LHCN-M2 (cell line): ENCODE data around the gene TEX52. TPM values are rescaled to one million over a fixed set of nuclear protein-coding genes. Genes with fewer than 3 reads are reported as not detected.

Experiments used
- total RNA-seq: library from RNA; depleted of rRNA; stranded (reverse); fragments of >200 nt; gene quantifications from 2 replicates; pipeline ENCODE4 v1.2.3, GENCODE V29; 2014; rRNA removed

The TEX52 gene
- total RNA-seq, 1 experiment from 2014 or later: not detected

Other genes with a start within 250 kb of the TEX52 start
- gene FKBP4, start 62.1 kb downstream of the TEX52 start, total RNA-seq: 50.0 and 55.5 TPM in 2 replicates
- gene ITFG2, start 44.4 kb downstream of the TEX52 start, total RNA-seq: 13.9 and 14.6 TPM in 2 replicates
- gene NRIP2, start 22.0 kb downstream of the TEX52 start, total RNA-seq: not detected in 2 replicates
- 63.0 and 81.3 TPM in 2 replicates for gene FOXM1, start 20.1 kb upstream of the TEX52 start, total RNA-seq
- 58.9 and 62.7 TPM in 2 replicates for gene RHNO1, start 20.2 kb upstream of the TEX52 start, total RNA-seq
- gene TULP3, start 33.9 kb upstream of the TEX52 start, total RNA-seq: 29.8 and 38.6 TPM in 2 replicates
- 31.3 and 43.6 TPM in 2 replicates for gene TEAD4, start 102.4 kb upstream of the TEX52 start, total RNA-seq
- gene TSPAN9, start 220.3 kb upstream of the TEX52 start, total RNA-seq: 19.9 and 28.7 TPM in 2 replicates